GM11168 (cell line): Measurements from ENCODE around the gene METAP1D.

Source experiments
- in situ Hi-C: fragments of 300-500 bp; cut with MboI; formaldehyde crosslinking; loops from one replicate; pipeline ENCODE4 v1.12.0; 2022; ENCODE audit warnings: low sequenced_read_pairs; ENCODE audit not compliant: unreplicated experiment

The METAP1D gene

GRCh38 chr2:172089005-172089504, 89.3 kb downstream of the METAP1D start:
- in situ Hi-C loops = no loop called here

GRCh38 chr2:172089633-172090032, 89.9 kb downstream of the METAP1D start:
- in situ Hi-C loops = no loop called here

- in situ Hi-C loops = no loop called here
Observed at GRCh38 chr2:172090044-172090961, 90.5 kb downstream of the METAP1D start.

GRCh38 chr2:172091000-172091641, 91.4 kb downstream of the METAP1D start:
- in situ Hi-C loops = no loop called here

GRCh38 chr2:172091761-172092566, 92.2 kb downstream of the METAP1D start:
- in situ Hi-C loops = no loop called here

- in situ Hi-C loops = no loop called here
Observed at GRCh38 chr2:172092716-172093415, 93.1 kb downstream of the METAP1D start.

GRCh38 chr2:172093416-172094293, 93.9 kb downstream of the METAP1D start:
- in situ Hi-C loops = no loop called here

GRCh38 chr2:172094294-172095145, 94.8 kb downstream of the METAP1D start:
- in situ Hi-C loops = no loop called here

GRCh38 chr2:172095146-172095904, 95.6 kb downstream of the METAP1D start:
- in situ Hi-C loops = no loop called here

- in situ Hi-C loops = no loop called here
Observed at GRCh38 chr2:172095905-172096625, 96.3 kb downstream of the METAP1D start.

- in situ Hi-C loops = no loop called here
Observed at GRCh38 chr2:172096626-172097547, 97.1 kb downstream of the METAP1D start.

GRCh38 chr2:172097557-172098131, 97.9 kb downstream of the METAP1D start:
- in situ Hi-C loops = no loop called here

GRCh38 chr2:172098287-172098649, 98.5 kb downstream of the METAP1D start:
- in situ Hi-C loops = no loop called here

- in situ Hi-C loops = no loop called here
Observed at GRCh38 chr2:172098650-172099471, 99.1 kb downstream of the METAP1D start.
